HEK293T (cell line): Measurements from ENCODE around the gene RNF138.
"Not testable (repeated sequence)": the region's sequence is repeated elsewhere in the genome, so short reads cannot be mapped to it uniquely, and the experiment has no call there.

ENCODE experiments used
- CTCF ChIA-PET: fragments of 350-600 bp; formaldehyde crosslinking; extraction: SDS; loops from one replicate; lab custom pipeline; 2021; ENCODE audit warnings: antibody characterized with exemption, inconsistent platforms; lab: Yijun Ruan, JAX
- POLR2A ChIA-PET: fragments of 350-600 bp; formaldehyde crosslinking; extraction: SDS; loops from one replicate; lab custom pipeline; 2020; ENCODE audit warnings: antibody characterized with exemption, inconsistent platforms; lab: Yijun Ruan, JAX
- DNase-seq: peaks from one replicate; pipeline ENCODE4 v3.0.0; 2012; ENCODE audit warnings: mixed read lengths; ENCODE audit errors: extremely low spot score
- ARNT ChIP-seq: fragments of 450-650 bp; IDR thresholded peaks from 2 replicates; pipeline ENCODE4 v1.6.1; 2017; ENCODE audit warnings: mild to moderate bottlenecking
- BHLHE40 ChIP-seq: fragments of 450-650 bp; IDR thresholded peaks from 2 replicates; pipeline ENCODE4 v1.6.1; 2016; ENCODE audit warnings: mild to moderate bottlenecking, moderate library complexity, borderline replicate concordance
- CTBP1 ChIP-seq: fragments of 450-650 bp; IDR thresholded peaks from 2 replicates; pipeline ENCODE4 v1.6.1; 2016; ENCODE audit warnings: borderline replicate concordance
- ELF4 ChIP-seq: fragments of 450-650 bp; IDR thresholded peaks from 2 replicates; pipeline ENCODE4 v1.6.1; 2017; ENCODE audit warnings: antibody characterized with exemption
- FOXA1 ChIP-seq: fragments of 450-650 bp; IDR thresholded peaks from 2 replicates; pipeline ENCODE4 v1.6.1; 2016; ENCODE audit warnings: mild to moderate bottlenecking
- FOXK2 ChIP-seq: fragments of 450-650 bp; IDR thresholded peaks from 2 replicates; pipeline ENCODE4 v1.6.1; 2016; ENCODE audit warnings: mild to moderate bottlenecking
- FOXM1 ChIP-seq: fragments of 450-650 bp; IDR thresholded peaks from 2 replicates; pipeline ENCODE4 v1.6.1; 2017; ENCODE audit warnings: mild to moderate bottlenecking, borderline replicate concordance
- HDGF ChIP-seq: fragments of 450-650 bp; IDR thresholded peaks from 2 replicates; pipeline ENCODE4 v1.6.1; 2017; ENCODE audit warnings: antibody characterized with exemption, borderline replicate concordance
- L3MBTL2 ChIP-seq: fragments of 450-650 bp; conservative IDR thresholded peaks from 2 replicates; pipeline ENCODE4 v1.6.1; 2016; ENCODE audit warnings: mild to moderate bottlenecking
- LEF1 ChIP-seq: fragments of 450-650 bp; IDR thresholded peaks from 2 replicates; pipeline ENCODE4 v1.6.1; 2017; ENCODE audit warnings: mild to moderate bottlenecking, borderline replicate concordance
- NFRKB ChIP-seq: fragments of 450-650 bp; IDR thresholded peaks from 2 replicates; pipeline ENCODE4 v1.6.1; 2016; ENCODE audit warnings: mild to moderate bottlenecking, moderate library complexity
- SP1 ChIP-seq: fragments of 450-650 bp; IDR thresholded peaks from 2 replicates; pipeline ENCODE4 v1.6.1; 2017
- SUZ12 ChIP-seq: fragments of 450-650 bp; IDR thresholded peaks from 2 replicates; pipeline ENCODE4 v1.6.1; 2016; ENCODE audit warnings: mild to moderate bottlenecking
- TARDBP ChIP-seq: fragments of 450-650 bp; IDR thresholded peaks from 2 replicates; pipeline ENCODE4 v1.6.1; 2016
- ZNF384 ChIP-seq: fragments of 450-650 bp; IDR thresholded peaks from 2 replicates; pipeline ENCODE4 v1.6.1; 2016
- TF ChIP-seq, protein P1 (sequence below): fragments of 450-650 bp; IDR thresholded peaks from 2 replicates; pipeline ENCODE4 v1.6.1; 2016

RNF138 gene

GRCh38 chr18:32083781-32084180, 7.9 kb upstream of the RNF138 start:
- CTCF ChIA-PET: interaction anchor here (2.1 kb wide), 1 partner anchor 12 kb away, joined by 8 read pairs; no protein-coding TSS in a partner anchor
- POLR2A ChIA-PET: interaction anchor here (1.1 to 1.6 kb wide), 2 partner anchors 8 to 64 kb away, joined by 4 to 7 read pairs; partner anchors contain the start of gene RNF138
- no peak for TF ChIP-seq SP1
- TF ChIP-seq SUZ12: no peak
- no peak for TF ChIP-seq ARNT
- no peak for TF ChIP-seq CTBP1
- TF ChIP-seq FOXA1: no peak
- TF ChIP-seq BHLHE40: no peak
- TF ChIP-seq NFRKB: no peak
- TF ChIP-seq FOXM1: no peak
- TF ChIP-seq, protein P1, sequence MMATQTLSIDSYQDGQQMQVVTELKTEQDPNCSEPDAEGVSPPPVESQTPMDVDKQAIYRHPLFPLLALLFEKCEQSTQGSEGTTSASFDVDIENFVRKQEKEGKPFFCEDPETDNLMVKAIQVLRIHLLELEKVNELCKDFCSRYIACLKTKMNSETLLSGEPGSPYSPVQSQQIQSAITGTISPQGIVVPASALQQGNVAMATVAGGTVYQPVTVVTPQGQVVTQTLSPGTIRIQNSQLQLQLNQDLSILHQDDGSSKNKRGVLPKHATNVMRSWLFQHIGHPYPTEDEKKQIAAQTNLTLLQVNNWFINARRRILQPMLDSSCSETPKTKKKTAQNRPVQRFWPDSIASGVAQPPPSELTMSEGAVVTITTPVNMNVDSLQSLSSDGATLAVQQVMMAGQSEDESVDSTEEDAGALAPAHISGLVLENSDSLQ: no peak
- TF ChIP-seq TARDBP: no peak
- TF ChIP-seq ZNF384: no peak
- TF ChIP-seq LEF1: no peak
- no peak for DNase-seq

DNA sequence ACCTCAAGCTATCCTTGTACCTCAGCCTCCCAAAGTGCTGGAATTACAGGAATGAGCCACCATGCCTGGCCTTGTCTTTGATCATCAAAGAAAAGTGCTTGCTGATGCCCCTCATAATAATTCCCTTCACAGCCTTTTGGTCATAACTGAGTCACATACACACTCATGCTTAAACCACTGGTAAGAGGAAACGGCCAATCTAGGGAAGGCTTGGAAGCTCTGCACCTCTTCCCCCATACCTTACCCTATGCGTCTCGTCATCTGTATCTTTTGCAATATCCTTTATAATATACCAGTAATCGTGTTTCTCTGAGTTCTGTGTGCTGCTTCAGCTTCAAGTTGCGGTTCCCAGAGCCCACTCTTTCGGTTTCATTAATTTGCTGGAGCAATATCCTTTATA, 4.8 kb upstream of the RNF138 start:
- POLR2A ChIA-PET: interaction anchor here (0.8 to 1.9 kb wide), 2 partner anchors 68 to 144 kb away, joined by 3 to 6 read pairs; partner anchors contain the start of genes RNF125 and TRAPPC8

DNA sequence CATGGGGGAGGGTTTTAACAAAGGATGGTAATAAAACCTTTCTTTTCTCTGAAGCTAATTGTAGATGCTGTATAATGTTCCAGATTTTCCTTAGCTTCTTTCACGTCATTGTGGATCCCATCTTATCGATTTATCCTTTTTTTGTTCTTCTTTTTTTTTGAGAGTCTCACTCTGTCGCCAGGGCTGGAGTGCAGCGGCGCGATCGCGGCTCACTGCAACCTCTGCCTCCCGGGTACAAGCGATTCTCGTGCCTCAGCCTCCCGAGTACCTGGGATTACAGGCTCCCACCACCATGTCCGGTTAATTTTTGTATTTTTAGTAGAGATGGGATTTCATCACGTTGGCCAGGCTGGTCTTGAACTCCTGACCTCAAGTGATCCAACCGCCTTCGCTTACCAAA, 843 bp upstream of the RNF138 start:
- ChIA-PET POLR2A (interaction anchor here (1.1 to 6.5 kb wide), 3 partner anchors 63 to 148 kb away, joined by 3 to 82 read pairs (median 29); partner anchors contain the start of genes RNF125 and TRAPPC8), CTCF (interaction anchor here (0.6 to 0.9 kb wide), 3 partner anchors 71 to 251 kb away, joined by 3 read pairs; no protein-coding TSS in a partner anchor)
- DNase-seq: not testable (repeated sequence)

More for the DNA sequence above, 4.8 kb upstream of the RNF138 start:
- TF ChIP-seq FOXM1 (no peak), SP1 (no peak), ZNF384 (no peak), CTBP1 (no peak), FOXK2 (no peak), LEF1 (no peak), NFRKB (no peak)
- TF ChIP-seq, protein P1: no peak
- DNase-seq: no peak
- CTCF ChIA-PET: interaction anchor here (1.1 to 1.6 kb wide), 2 partner anchors 14 to 15 kb away, joined by 3 to 7 read pairs; no protein-coding TSS in a partner anchor

DNA sequence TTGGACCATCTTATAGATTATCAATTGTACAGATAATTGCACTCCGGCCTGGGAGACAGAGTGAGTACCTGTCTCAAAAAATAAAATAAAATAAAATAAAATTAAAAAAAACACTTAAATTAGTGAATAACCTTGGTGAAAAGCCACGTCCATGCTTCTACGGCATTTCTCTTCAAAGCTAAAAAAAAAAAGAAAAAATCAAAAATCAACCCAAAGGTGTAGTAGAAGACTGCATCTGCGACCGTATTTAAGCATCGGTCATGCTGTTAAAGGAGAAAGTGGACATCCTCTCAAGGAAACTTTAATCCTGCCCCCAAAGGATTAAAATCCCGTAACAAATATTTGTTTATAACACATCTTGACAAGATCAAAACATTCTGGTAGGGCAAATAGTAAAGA, 350 bp upstream of the RNF138 start:
- no peak for DNase-seq
- ChIA-PET CTCF (interaction anchor here (0.6 to 0.9 kb wide), 2 partner anchors 72 to 237 kb away, joined by 3 read pairs; no protein-coding TSS in a partner anchor), POLR2A (interaction anchor here (0.6 to 6.5 kb wide), 22 partner anchors 8 to 378 kb away, joined by 3 to 82 read pairs (median 4); partner anchors contain the start of genes RNF125 and TRAPPC8)
- TF ChIP-seq L3MBTL2 (no peak), CTBP1 (no peak), FOXK2 (no peak), ARNT (no peak), NFRKB (no peak), FOXM1 (no peak), ELF4 (no peak), FOXA1 (no peak), LEF1 (no peak), BHLHE40 (no peak), SUZ12 (no peak)

- POLR2A ChIA-PET: interaction anchor here (0.6 to 6.5 kb wide), 20 partner anchors 8 to 403 kb away, joined by 3 to 82 read pairs (median 4); partner anchors contain the start of genes RNF125 and TRAPPC8
- TF ChIP-seq LEF1 (peak; percentile 89; the same call in 1 of the 2 replicates), HDGF (peak; percentile 100), CTBP1 (peak; percentile 54; the same call in 1 of the 2 replicates), ZNF384 (no peak)
- TF ChIP-seq, protein P1: peak; percentile 68
- CTCF ChIA-PET: no interaction called here
- DNase-seq: peak; percentile 100
Observed at GRCh38 chr18:32092422-32093101, 888 bp downstream of the RNF138 start.

- no peak for DNase-seq
- ChIA-PET CTCF (no interaction called here), POLR2A (interaction anchor here (0.9 to 6.5 kb wide), 5 partner anchors 12 to 376 kb away, joined by 3 to 82 read pairs (median 4); partner anchors contain the start of genes RNF125 and TRAPPC8)
- no peak for TF ChIP-seq BHLHE40
- peak; percentile 73 for TF ChIP-seq L3MBTL2
Observed at GRCh38 chr18:32093102-32093511, 1.4 kb downstream of the RNF138 start.
